ENCODE data around the gene MTMR11. TPM values are rescaled to one million over a fixed set of nuclear protein-coding genes. Genes with fewer than 3 reads are reported as not detected.

Gene MTMR11
- total and polyA plus RNA-seq, 10 of the 15 experiments (the other 5 are each of a cell fraction or from before 2014, with no cell fraction given) = 0.35 to 1.1 (median 0.73) TPM

- TF ChIP-seq REST (IDR thresholded peaks at IDR 0.05; ENCODE audit: low read depth, low read length) (0 out of 2 replicates have a peak, but pooled peaks have one; percentile 14), TCF3 (IDR thresholded peaks at IDR 0.05; ENCODE audit: borderline replicate concordance, insufficient read depth, low read depth, low read length) (peak; percentile 53; the same call in 1 of the 2 replicates), CEBPZ (IDR thresholded peaks at IDR 0.05; ENCODE audit: low read depth, low read length) (no peak), RBBP5 (conservative IDR thresholded peaks at IDR 0.05) (no peak), LARP7 (IDR thresholded peaks at IDR 0.05) (no peak), BRCA1 (IDR thresholded peaks at IDR 0.05; ENCODE audit: low read depth, low read length) (no peak), SMAD5 (IDR thresholded peaks at IDR 0.05; ENCODE audit: low read depth) (peak; percentile 78), EZH2 (IDR thresholded peaks at IDR 0.05; ENCODE audit: borderline replicate concordance, control insufficient read depth, low read depth, low read length) (no peak), WRNIP1 (IDR thresholded peaks at IDR 0.05; ENCODE audit: borderline replicate concordance, low read depth, low read length) (no peak), MXI1 (IDR thresholded peaks at IDR 0.05; ENCODE audit: low read depth, low read length) (no peak; the same call in 1 of the 2 replicates), CHD4 (IDR thresholded peaks at IDR 0.05) (no peak), MTA3 (IDR thresholded peaks at IDR 0.05; ENCODE audit: borderline replicate concordance, low read length) (peak; percentile 92), NR2F1 (conservative IDR thresholded peaks at IDR 0.05) (no peak), EP300 (IDR thresholded peaks at IDR 0.05; ENCODE audit: borderline replicate concordance in 1 of 2, control insufficient read depth in 1 of 2, low read depth in 2 of 2, low read length in 2 of 2) (peak in 1 of 2 experiments; percentile 29; a peak in 1 of 4 replicates), KDM1A (IDR thresholded peaks at IDR 0.05; ENCODE audit: borderline replicate concordance) (no peak), SPI1 (IDR thresholded peaks at IDR 0.05; ENCODE audit: borderline replicate concordance, insufficient read depth, low read depth, low read length) (no peak), EED (IDR thresholded peaks at IDR 0.05; ENCODE audit: low read depth) (no peak; the same call in 1 of the 2 replicates), PAX8 (IDR thresholded peaks at IDR 0.05) (peak; percentile 80; the same call in 1 of the 2 replicates), HDGF (IDR thresholded peaks at IDR 0.05) (peak; percentile 88), CBX3 (IDR thresholded peaks at IDR 0.05; ENCODE audit: borderline replicate concordance, low read depth) (no peak), TARDBP (IDR thresholded peaks at IDR 0.05; ENCODE audit: borderline replicate concordance) (no peak), SIN3A (IDR thresholded peaks at IDR 0.05; ENCODE audit: low read depth, low read length) (no peak)
These were observed 48.3 kb downstream of the MTMR11 start (continued) for GRCh38 chr1:149888247-149888998.

Data from GM12878 (cell line).